Right renal pelvis (tissue), 4 donors: ENCODE results near the gene TMEM91. TPM values are rescaled to one million over a fixed set of nuclear protein-coding genes. Genes with fewer than 3 reads are reported as not detected.
"Not testable (repeated sequence)": the region's sequence is repeated elsewhere in the genome, so short reads cannot be mapped to it uniquely, and the experiment has no call there.

ENCODE experiments used
- DNase-seq, 4 donors: peaks; one replicate each; pipeline ENCODE4 v3.0.0-alpha.2; 2013; ENCODE audit warnings: low read depth in 4 of 4, low spot score in 3 of 4, missing footprints in 1 of 4
- polyA plus RNA-seq, 4 donors: library from polyadenylated mRNA; unstranded; fragments of 120-200 nt; gene quantifications; one replicate each; pipeline ENCODE4 v1.2.1, GENCODE V29; 2013; ENCODE audit not compliant: insufficient read length in 4 of 4

TMEM91 gene
- polyA plus RNA-seq: 10 to 100 TPM in 2 of 4 donors, 1 to 10 TPM in 2; 9.1 to 14.2 (median 10.1) TPM

- DNase-seq: peak in 1 of 4 donors; percentile 38
These were observed at the start of gene TMEM91 for GRCh38 chr19:41376241-41376997. TSS of gene TMEM91 (plus strand) at chr19:41376533. CDS start at chr19:41378310, 1,777 bp downstream.

- DNase-seq: no peak
These were observed 49.2 kb upstream of the TMEM91 start for GRCh38 chr19:41327076-41327575.

GRCh38 chr19:41327576-41328156 lies 48.7 kb upstream of the TMEM91 start:
- DNase-seq: no peak

GRCh38 chr19:41328157-41328841 lies 48.0 kb upstream of the TMEM91 start:
- DNase-seq: no peak

- no peak for DNase-seq
These were observed 47.5 kb upstream of the TMEM91 start for GRCh38 chr19:41328842-41329225.

GRCh38 chr19:41330481-41330880 lies 45.9 kb upstream of the TMEM91 start:
- DNase-seq: no peak

GRCh38 chr19:41330946-41331678 lies 45.2 kb upstream of the TMEM91 start:
- DNase-seq: no peak

GRCh38 chr19:41332000-41332399 lies 44.3 kb upstream of the TMEM91 start:
- DNase-seq: no peak

GRCh38 chr19:41332468-41332867 lies 43.9 kb upstream of the TMEM91 start:
- DNase-seq: no peak

GRCh38 chr19:41334793-41335192 lies 41.5 kb upstream of the TMEM91 start:
- DNase-seq: no peak

- DNase-seq: no peak
These were observed 40.9 kb upstream of the TMEM91 start for GRCh38 chr19:41335467-41335866.

- no peak for DNase-seq
These were observed 36.4 kb upstream of the TMEM91 start for GRCh38 chr19:41339936-41340335.

- DNase-seq: no peak
These were observed 34.5 kb upstream of the TMEM91 start for GRCh38 chr19:41341669-41342490.

GRCh38 chr19:41344162-41344561 lies 32.2 kb upstream of the TMEM91 start:
- DNase-seq: no peak

- DNase-seq: not testable (repeated sequence)
These were observed 29.4 kb upstream of the TMEM91 start for GRCh38 chr19:41346916-41347315.

GRCh38 chr19:41350735-41351338 lies 25.5 kb upstream of the TMEM91 start:
- no peak for DNase-seq

GRCh38 chr19:41351339-41352245 lies 24.7 kb upstream of the TMEM91 start:
- DNase-seq: no peak

GRCh38 chr19:41352279-41352608 lies 24.1 kb upstream of the TMEM91 start:
- no peak for DNase-seq
